PC-9 (cell line): ENCODE measurements around the gene LIPH.

ENCODE experiments used
- CTCF ChIP-seq: fragments of 200-600 bp; sonication (generic); conservative IDR thresholded peaks from 2 replicates; pipeline ENCODE4 v1.6.1; 2017; ENCODE audit warnings: mixed run types, antibody characterized with exemption, mild to moderate bottlenecking, moderate library complexity
- EZH2 ChIP-seq: fragments of 200-600 bp; sonication (generic); IDR thresholded peaks from 2 replicates; pipeline ENCODE4 v1.8.0; 2017; ENCODE audit warnings: antibody characterized with exemption, low read depth

- TF ChIP-seq CTCF = no peak
- TF ChIP-seq EZH2 = no peak
Observed at GRCh38 chr3:185552358-185552877, at the start of gene LIPH.
